ENCODE results near the gene REP15.
"Not testable (repeated sequence)": the region's sequence is repeated elsewhere in the genome, so short reads cannot be mapped to it uniquely, and the experiment has no call there.

The REP15 gene

GRCh38 chr12:27696293-27696652 is at the start of gene REP15:
REP15 (plus strand) TSS chr12:27696447; CDS start chr12:27696563, 116 bp downstream.
- no peak for DNase-seq

GRCh38 chr12:27650011-27650410 is 46.2 kb upstream of the REP15 start:
- DNase-seq: no peak

GRCh38 chr12:27651201-27651600 is 45.0 kb upstream of the REP15 start:
- no peak for DNase-seq

DNA sequence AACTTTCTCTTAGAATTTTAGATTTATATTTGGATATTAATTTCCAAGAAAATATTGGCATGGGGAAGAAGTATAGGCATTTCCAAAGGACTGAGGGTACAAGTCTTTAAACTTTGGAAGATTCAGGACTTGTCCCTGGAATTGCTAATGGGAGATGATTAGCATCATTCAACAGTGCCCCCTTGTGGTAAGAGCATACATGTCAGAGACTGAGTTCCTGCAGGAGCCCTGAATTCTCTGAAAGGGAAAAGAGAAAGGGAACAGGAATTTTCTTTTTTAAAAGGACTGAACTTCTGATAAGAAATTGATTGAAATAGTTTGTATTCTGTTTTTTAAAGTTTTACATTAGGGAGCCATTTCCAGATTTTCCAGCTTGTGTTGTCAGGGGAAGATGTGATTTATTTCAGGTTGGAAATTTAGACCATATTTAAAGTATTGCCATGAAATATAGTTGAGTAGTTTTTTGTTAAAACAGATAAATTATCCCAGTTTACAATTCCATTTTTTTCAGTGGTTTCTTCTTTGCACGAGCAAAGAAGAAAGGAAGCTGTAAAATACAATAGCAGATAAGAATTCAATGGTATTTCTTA is 44.0 kb upstream of the REP15 start:
- DNase-seq: peak; percentile 45 to 89

GRCh38 chr12:27653661-27654060 is 42.6 kb upstream of the REP15 start:
- no peak for DNase-seq

DNA sequence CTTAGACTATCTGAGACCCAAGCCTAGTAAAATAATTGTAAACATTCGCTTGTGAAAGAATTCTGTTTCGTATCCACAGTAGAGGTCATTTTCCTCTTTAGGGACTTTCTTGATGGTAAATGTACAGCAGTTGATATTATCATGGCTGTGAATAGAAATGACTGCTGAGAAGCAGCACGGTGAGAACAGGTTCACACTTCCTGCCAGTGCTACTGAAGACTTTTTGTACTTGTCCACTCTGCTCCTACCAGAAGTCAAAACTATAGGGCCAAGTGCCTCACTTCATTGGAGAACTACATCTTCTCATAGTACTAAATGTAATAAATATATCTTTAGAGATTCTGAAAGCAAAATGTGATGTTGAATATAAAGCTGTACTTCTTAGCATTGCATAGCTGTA is 40.8 kb upstream of the REP15 start:
- DNase-seq: not testable (repeated sequence)

- no peak for DNase-seq
Measured at GRCh38 chr12:27657296-27657695, 39.0 kb upstream of the REP15 start.

DNA sequence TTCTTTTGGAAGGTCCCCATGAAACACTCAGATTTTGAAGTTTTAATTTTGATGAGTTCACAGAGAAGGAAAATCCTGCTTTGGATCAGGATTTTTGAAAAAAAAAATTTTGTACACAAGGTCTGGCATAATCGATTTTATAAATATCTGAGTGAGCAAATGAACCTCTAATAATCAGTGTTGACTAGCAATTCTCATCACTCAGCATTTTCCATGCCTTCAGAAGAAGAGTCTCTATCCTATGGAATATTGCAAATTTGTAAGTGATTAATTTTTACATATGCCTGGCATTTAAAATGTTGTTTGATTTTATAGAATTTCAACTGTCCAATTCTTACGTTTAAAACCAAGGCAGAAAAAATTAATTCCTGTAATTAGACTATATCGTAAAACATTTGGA is 30.5 kb upstream of the REP15 start:
- DNase-seq: no peak

DNA sequence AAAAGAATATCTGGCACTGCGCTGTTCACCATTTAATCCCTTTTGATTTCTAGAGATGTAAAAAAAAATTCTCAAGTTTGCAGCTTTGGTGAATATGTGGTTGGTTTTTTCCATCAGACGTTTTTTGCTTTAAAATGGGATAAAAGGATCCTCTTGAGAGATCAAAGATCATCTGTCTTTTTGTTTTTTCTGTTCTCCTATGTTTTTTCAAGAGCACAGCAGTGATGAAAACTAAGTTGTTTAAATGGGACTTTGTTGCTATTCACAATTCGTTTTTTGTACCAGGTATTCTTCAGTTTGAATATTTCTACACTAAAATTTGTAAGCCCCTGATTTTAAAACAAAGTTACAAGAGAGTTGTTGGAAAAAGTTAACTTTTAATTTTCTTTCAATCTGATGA is 29.7 kb upstream of the REP15 start:
- DNase-seq: no peak

DNA sequence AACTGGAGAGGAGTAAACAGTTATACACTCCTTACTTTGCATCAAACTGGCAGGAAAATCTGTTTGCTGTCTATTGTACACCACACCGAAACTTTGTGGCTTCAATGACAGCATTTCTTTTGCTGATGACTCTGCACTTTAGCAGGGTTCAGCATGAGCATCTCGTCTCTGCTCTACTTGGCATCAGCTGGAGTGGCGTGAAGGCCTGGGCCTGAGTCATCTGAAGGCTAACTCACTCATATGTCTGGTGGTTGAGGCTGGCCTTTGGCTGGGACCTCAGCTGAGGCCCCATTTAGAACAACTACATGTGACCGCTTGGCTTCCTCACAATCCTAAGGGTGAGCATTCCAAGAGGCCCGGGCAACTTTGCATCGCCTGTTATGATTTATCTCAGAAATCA is 28.7 kb upstream of the REP15 start:
- DNase-seq: no peak

DNA sequence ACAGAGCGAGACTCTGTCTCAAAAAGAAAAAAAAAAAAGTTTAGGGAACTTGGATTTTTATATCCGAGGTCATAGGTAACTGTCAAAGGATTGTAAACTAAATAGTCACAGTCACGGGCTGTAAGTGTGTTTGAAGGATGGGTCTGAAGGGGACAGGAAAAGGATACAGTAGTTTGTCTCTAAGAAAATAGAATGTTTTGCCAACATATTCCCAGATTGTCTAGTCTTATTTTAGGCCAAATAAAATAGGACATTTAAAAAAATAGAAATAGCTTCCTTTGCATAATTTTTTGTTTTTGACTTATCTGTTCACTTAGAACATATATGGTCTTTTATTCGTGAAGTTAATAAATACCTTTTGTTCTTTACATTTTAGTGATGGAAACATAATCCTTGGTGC is 24.2 kb upstream of the REP15 start:
- DNase-seq: no peak

GRCh38 chr12:27672643-27673042 is 23.6 kb upstream of the REP15 start:
- DNase-seq: no peak

GRCh38 chr12:27673101-27673718 is 23.0 kb upstream of the REP15 start:
- no peak for DNase-seq

DNA sequence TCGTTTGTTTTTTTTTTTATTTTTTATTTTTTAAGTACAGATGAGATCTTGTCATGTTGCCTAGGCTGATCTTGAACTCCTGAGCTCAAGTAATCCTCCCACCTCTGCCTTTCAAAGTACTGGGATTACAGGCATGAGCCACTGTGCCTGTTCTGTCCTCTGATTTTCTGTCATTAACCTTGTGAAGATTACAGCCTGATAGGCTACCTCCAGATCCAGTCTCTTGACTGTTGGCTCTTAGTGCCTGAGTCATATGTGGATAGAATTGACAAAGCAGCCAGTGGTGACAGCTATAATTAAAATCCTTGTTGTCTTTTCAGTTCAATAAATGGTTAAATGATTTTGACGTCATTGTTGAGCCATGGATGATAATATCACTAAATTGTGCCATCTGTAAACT is 21.3 kb upstream of the REP15 start:
- no peak for DNase-seq

GRCh38 chr12:27680619-27681018 is 15.6 kb upstream of the REP15 start:
- no peak for DNase-seq

DNA sequence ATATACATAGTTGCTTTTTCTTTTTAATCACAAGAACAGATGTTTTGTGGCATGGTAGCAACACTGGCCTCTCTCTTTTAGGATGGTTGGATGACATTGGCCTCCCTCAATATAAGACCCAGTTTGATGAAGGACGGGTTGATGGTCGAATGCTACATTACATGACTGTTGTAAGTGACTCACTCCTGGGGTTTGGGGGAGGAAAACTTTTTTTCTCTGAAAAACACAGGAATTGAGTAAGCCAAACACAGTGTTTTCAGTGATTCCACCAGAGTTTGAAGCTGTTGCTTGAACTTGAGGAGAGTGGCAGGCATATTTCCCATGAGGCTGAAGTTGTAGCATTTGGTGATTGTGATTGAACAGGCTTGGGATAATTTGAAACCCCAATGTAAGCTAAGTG is 13.7 kb upstream of the REP15 start:
- DNase-seq: no peak

DNA sequence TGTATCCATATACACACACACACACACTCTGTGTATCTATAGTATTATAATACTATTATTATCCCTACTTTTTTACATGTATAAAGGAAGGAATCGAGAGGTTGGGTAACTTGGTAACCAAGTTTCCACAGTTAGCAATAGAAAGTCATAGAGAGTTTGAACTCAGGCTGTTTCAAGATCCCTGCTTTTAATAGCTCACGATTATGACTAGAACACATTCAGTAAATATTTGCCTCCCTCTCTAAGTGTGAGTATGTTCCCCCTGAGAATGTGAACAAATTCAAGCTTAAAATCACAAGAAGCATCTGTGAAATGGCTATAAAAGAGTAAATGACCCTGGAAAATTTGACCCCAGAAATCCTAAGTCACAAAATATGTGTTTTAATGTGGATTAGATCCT is 11.0 kb upstream of the REP15 start:
- no peak for DNase-seq

GRCh38 chr12:27686147-27686546 is 10.1 kb upstream of the REP15 start:
- DNase-seq: no peak

GRCh38 chr12:27688671-27689070 is 7.6 kb upstream of the REP15 start:
- no peak for DNase-seq

GRCh38 chr12:27689558-27690180 is 6.6 kb upstream of the REP15 start:
- no peak for DNase-seq

DNA sequence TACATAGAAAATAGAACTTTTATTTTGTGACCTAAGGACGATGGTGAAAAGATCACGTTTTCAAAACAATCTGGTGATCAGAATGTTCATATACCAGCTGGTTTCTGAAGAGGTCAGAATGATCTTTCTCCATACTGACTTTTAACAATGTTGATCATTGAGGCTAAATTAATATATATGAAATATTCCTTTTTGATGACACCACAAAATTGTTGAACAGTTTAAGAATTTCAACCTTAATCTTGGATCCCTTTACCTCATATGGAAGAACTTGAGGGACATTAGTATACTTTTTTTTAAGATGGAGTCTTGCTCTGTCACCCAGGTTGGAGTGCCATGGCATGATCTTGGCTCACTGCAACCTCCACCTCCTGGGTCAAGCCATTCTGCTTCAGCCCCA is 2.8 kb upstream of the REP15 start:
- no peak for DNase-seq

- no peak for DNase-seq
Measured at GRCh38 chr12:27695556-27696292, 523 bp upstream of the REP15 start.

- no peak for DNase-seq
Measured at GRCh38 chr12:27696864-27697564, 767 bp downstream of the REP15 start.
